Spleen (tissue), 7 donors: ENCODE measurements around the gene FIS1.

Experiments used
- POLR2AphosphoS5 ChIP-seq, 3 donors: sonication (generic); formaldehyde crosslinking; IDR thresholded peaks; one replicate each; pipeline ENCODE4 v1.5.1; 2017; ENCODE audit warnings: antibody characterized with exemption in 3 of 3
- TF ChIP-seq, protein P1 (sequence below), 11 experiments: fragments of 200-600 bp in 7 of 11; fragments of 450-650 bp in 4 of 11; sonication (generic) in 4 of 11; IDR thresholded peaks in 8 of 11; conservative IDR thresholded peaks in 3 of 11; 1 replicate in 7 of 11; 2 replicates in 4 of 11; pipeline versions ENCODE4 v1.4.0 to v1.8.0; 2016 to 2021; ENCODE audit warnings: antibody characterized with exemption in 11 of 11, inconsistent platforms in 4 of 11, mild to moderate bottlenecking in 1 of 11
- donor health status: DM: no; HTN: no; CAD: no; lungs with moderate emphysema.
- donor health status: DM: no; HTN: no; CAD: no.
- donor health status: DM: no; HTN: no; CAD: no.

DNA sequence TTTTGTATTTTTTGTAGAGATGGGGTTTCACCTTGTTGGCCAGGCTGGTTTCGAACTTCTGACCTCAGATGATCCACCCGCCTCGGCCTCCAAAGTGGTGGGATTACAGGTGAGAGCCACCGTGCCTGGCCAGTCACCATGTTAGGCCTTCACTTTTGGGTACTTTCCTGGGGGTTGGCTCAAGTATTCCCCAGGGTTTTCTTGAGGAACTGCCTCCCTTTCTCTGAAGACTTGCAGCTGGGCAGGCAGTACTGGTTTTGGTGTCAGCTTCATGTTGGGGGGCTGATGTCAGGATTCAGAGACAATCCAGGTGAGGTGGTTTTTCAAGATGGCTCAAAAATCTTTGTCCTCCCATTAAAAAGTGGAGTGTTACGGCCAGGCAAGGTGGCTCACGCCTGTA, 19.2 kb downstream of the FIS1 start:
- TF ChIP-seq, protein P1, sequence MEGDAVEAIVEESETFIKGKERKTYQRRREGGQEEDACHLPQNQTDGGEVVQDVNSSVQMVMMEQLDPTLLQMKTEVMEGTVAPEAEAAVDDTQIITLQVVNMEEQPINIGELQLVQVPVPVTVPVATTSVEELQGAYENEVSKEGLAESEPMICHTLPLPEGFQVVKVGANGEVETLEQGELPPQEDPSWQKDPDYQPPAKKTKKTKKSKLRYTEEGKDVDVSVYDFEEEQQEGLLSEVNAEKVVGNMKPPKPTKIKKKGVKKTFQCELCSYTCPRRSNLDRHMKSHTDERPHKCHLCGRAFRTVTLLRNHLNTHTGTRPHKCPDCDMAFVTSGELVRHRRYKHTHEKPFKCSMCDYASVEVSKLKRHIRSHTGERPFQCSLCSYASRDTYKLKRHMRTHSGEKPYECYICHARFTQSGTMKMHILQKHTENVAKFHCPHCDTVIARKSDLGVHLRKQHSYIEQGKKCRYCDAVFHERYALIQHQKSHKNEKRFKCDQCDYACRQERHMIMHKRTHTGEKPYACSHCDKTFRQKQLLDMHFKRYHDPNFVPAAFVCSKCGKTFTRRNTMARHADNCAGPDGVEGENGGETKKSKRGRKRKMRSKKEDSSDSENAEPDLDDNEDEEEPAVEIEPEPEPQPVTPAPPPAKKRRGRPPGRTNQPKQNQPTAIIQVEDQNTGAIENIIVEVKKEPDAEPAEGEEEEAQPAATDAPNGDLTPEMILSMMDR (IDR thresholded peaks at IDR 0.05 in 8 of 11, conservative IDR thresholded peaks at IDR 0.05 in 3 of 11), result no peak
- no peak for TF ChIP-seq POLR2AphosphoS5 (IDR thresholded peaks at IDR 0.05)
